ENCODE measurements around the gene CD70. TPM values are rescaled to one million over a fixed set of nuclear protein-coding genes. Genes with fewer than 3 reads are reported as not detected.
"Not testable (repeated sequence)": the region's sequence is repeated elsewhere in the genome, so short reads cannot be mapped to it uniquely, and the experiment has no call there.

CD70 gene
- total RNA-seq, 1 experiment from 2014 or later: not detected

GRCh38 chr19:6551091-6551490 is 39.9 kb downstream of the CD70 start:
- Histone ChIP-seq H3K27ac (no peak overlapping the region), H3K27me3 (ENCODE audit: insufficient read depth, low read depth) (no peaks in the 10 kb centered on the region), H3K36me3 (ENCODE audit: low read depth) (no peaks in the 10 kb centered on the region), H3F3A (ENCODE audit: insufficient read depth, low read depth) (peaks cover 5% of the 10 kb centered on the region; the same call in 1 of the 2 replicates), H3K4me3 (no peak overlapping the region), H3K4me1 (replicated peaks; ENCODE audit: insufficient read depth) (peaks cover 13% of the 10 kb centered on the region), H2AFZ (no peak overlapping the region), H3K79me2 (ENCODE audit: low read depth) (no peaks in the 10 kb centered on the region), H3K4me2 (peak overlapping the region; percentile 33), H4K20me1 (ENCODE audit: insufficient read depth) (no peaks in the 10 kb centered on the region), H3K9me3 (ENCODE audit: insufficient read depth, low read depth) (no peaks in the 10 kb centered on the region), H3K9me2 (ENCODE audit: insufficient read depth) (no peaks in the 10 kb centered on the region)
- no TSS peak for BruUV-seq (replicated peaks)
- intact Hi-C loops (cut with micrococcal nuclease; ENCODE audit: unreplicated experiment): no loop called here
- ChIA-PET POLR2A (ENCODE audit: unreplicated experiment) (interaction anchor here (0.6 kb wide), 1 partner anchor 20 kb away, joined by 3 read pairs; the partner anchor contains the start of gene TNFSF9), CTCF (no interaction called here)
- TF ChIP-seq EZH2 (IDR thresholded peaks at IDR 0.05; ENCODE audit: low read depth): no peak
- no peak for TF ChIP-seq CTCF (conservative IDR thresholded peaks at IDR 0.05)
- no peak for DNase-seq

GRCh38 chr19:6550679-6551078 is 40.3 kb downstream of the CD70 start:
- H3K79me2 ChIP-seq (ENCODE audit: low read depth); H2AFZ ChIP-seq; POLR2A ChIA-PET (ENCODE audit: unreplicated experiment); H3K9me2 ChIP-seq (ENCODE audit: insufficient read depth); H3K36me3 ChIP-seq (ENCODE audit: low read depth); H3F3A ChIP-seq (ENCODE audit: insufficient read depth, low read depth); H3K27me3 ChIP-seq (ENCODE audit: insufficient read depth, low read depth); BruUV-seq (replicated peaks); intact Hi-C loops (cut with micrococcal nuclease; ENCODE audit: unreplicated experiment); H3K27ac ChIP-seq; H3K9me3 ChIP-seq (ENCODE audit: insufficient read depth, low read depth); H4K20me1 ChIP-seq (ENCODE audit: insufficient read depth); H3K4me3 ChIP-seq: not testable (repeated sequence)
- peaks cover 13% of the 10 kb centered on the region for H3K4me1 ChIP-seq (replicated peaks; ENCODE audit: insufficient read depth)
- DNase-seq: peak in 1 of 2 experiments; percentile 75
- CTCF ChIA-PET: interaction anchor here (0.5 kb wide), 1 partner anchor 203 kb away, joined by 7 read pairs; no protein-coding TSS in a partner anchor
- peak overlapping the region; percentile 33 for H3K4me2 ChIP-seq

GRCh38 chr19:6543866-6544347 is 47.0 kb downstream of the CD70 start:
- H3K27me3 ChIP-seq (ENCODE audit: insufficient read depth, low read depth): no peaks in the 10 kb centered on the region
- intact Hi-C loops (cut with micrococcal nuclease; ENCODE audit: unreplicated experiment): no loop called here
- H3K4me1 ChIP-seq (replicated peaks; ENCODE audit: insufficient read depth): peaks cover 1% of the 10 kb centered on the region; the same call in 1 of the 2 replicates
- H3F3A ChIP-seq (ENCODE audit: insufficient read depth, low read depth): peaks cover 4% of the 10 kb centered on the region; the same call in 1 of the 2 replicates
- H3K4me3 ChIP-seq: no peak overlapping the region
- H4K20me1 ChIP-seq (ENCODE audit: insufficient read depth): no peaks in the 10 kb centered on the region
- H3K4me2 ChIP-seq: no peak overlapping the region
- no peak overlapping the region for H3K27ac ChIP-seq
- no peaks in the 10 kb centered on the region for H3K9me2 ChIP-seq (ENCODE audit: insufficient read depth)
- H2AFZ ChIP-seq: no peak overlapping the region
- no peaks in the 10 kb centered on the region for H3K79me2 ChIP-seq (ENCODE audit: low read depth)
- H3K9me3 ChIP-seq (ENCODE audit: insufficient read depth, low read depth): no peaks in the 10 kb centered on the region
- ChIA-PET CTCF (no interaction called here), POLR2A (ENCODE audit: unreplicated experiment) (interaction anchor here (0.6 kb wide), 2 partner anchors 13 to 1502 kb away, joined by 6 to 7 read pairs; partner anchors contain the start of gene TNFSF9)
- no TSS peak for BruUV-seq (replicated peaks)
- no peak for DNase-seq
- TF ChIP-seq EZH2 (IDR thresholded peaks at IDR 0.05; ENCODE audit: low read depth) (no peak), CTCF (conservative IDR thresholded peaks at IDR 0.05) (no peak)
- H3K36me3 ChIP-seq (ENCODE audit: low read depth): no peaks in the 10 kb centered on the region
